Mammary epithelial cell (primary cell): ENCODE results near the gene PAX5.

Experiments used
- EZH2 ChIP-seq: IDR thresholded peaks from 2 replicates; pipeline ENCODE4 v1.6.1; 2012; ENCODE audit warnings: low read length, inconsistent platforms, borderline replicate concordance
- TF ChIP-seq, protein P1 (sequence below), 2 donors: IDR thresholded peaks in 1 of 2; conservative IDR thresholded peaks in 1 of 2; 2 replicates each; pipeline ENCODE4 v1.5.1; 2011 to 2012; ENCODE audit warnings: inconsistent platforms in 2 of 2, low read length in 2 of 2, mild to moderate bottlenecking in 2 of 2, control low read depth in 1 of 2, low read depth in 1 of 2; ENCODE audit not compliant: insufficient read depth in 1 of 2; ENCODE audit errors: extremely low read depth in 1 of 2

DNA sequence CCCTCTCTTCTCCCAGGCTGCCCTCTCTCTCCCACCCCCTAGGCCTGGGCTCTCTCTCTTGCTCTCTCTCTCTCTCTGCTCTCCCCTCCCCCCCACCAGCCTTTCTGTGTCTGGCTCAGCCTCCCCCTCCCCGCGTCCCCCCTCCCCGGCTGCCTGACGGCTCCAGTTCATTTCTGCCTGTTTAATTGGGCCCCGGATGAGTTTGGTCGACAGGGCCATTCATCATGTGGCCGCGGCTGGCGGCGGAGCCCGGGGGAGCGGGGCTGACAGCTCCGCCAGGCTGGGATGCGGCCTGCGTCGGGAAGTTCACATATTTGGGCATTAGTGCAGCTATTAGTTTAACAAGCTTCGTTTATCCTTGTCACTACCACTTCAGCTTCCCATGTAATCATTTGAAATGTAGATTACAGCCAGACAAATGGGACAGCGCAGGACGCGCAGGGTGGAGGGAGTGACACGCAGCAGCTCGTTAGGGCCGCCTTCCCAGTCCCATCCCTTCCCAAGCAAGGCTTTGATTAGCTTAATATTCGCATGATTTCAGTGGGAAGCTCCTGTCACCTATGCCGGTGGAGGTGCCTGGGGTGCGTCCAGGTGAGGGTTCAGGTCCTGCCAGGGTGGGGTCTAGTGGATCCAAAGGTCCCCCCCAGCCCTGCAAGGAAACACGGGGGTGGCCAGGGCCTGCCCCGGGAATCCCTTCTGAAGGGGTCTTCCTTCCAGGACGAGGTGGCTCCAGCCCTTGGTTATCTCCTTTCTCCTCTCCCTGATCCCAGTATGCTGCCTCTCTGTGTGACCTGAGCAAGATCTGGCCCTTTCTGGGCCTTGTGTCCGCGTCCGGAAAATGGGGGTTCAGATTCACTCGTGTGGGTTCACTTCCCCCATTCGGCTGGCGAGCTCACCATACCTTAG, 214.8 kb downstream of the PAX5 start:
- no peak for TF ChIP-seq EZH2
- TF ChIP-seq, protein P1, sequence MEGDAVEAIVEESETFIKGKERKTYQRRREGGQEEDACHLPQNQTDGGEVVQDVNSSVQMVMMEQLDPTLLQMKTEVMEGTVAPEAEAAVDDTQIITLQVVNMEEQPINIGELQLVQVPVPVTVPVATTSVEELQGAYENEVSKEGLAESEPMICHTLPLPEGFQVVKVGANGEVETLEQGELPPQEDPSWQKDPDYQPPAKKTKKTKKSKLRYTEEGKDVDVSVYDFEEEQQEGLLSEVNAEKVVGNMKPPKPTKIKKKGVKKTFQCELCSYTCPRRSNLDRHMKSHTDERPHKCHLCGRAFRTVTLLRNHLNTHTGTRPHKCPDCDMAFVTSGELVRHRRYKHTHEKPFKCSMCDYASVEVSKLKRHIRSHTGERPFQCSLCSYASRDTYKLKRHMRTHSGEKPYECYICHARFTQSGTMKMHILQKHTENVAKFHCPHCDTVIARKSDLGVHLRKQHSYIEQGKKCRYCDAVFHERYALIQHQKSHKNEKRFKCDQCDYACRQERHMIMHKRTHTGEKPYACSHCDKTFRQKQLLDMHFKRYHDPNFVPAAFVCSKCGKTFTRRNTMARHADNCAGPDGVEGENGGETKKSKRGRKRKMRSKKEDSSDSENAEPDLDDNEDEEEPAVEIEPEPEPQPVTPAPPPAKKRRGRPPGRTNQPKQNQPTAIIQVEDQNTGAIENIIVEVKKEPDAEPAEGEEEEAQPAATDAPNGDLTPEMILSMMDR (conservative IDR thresholded peaks at IDR 0.05 in 1 of 2, IDR thresholded peaks at IDR 0.05 in 1 of 2; ENCODE audit: extremely low read depth in 1 of 2, insufficient read depth in 1 of 2, low read depth in 1 of 2, low read length in 2 of 2) = no peak
